ENCODE measurements around the gene XPA.
"Not testable (repeated sequence)": the region's sequence is repeated elsewhere in the genome, so short reads cannot be mapped to it uniquely, and the experiment has no call there.

Gene XPA

GRCh38 chr9:97696803-97697601 is at the start of gene XPA:
TSS of gene XPA (minus strand) at chr9:97697340. CDS start at chr9:97697292, 48 bp downstream.
- peak; percentile 97 for DNase-seq

- DNase-seq, result no peak
These were observed 47.9 kb upstream of the XPA start for GRCh38 chr9:97744710-97745708.

- DNase-seq, result not testable (repeated sequence)
These were observed 46.9 kb upstream of the XPA start for GRCh38 chr9:97744025-97744424.

- no peak for DNase-seq
These were observed 45.4 kb upstream of the XPA start for GRCh38 chr9:97742545-97742944.

- no peak for DNase-seq
These were observed 44.8 kb upstream of the XPA start for GRCh38 chr9:97741947-97742346.

- DNase-seq, result peak; percentile 10
These were observed 44.0 kb upstream of the XPA start for GRCh38 chr9:97740848-97741821.

- DNase-seq, result no peak
These were observed 40.3 kb upstream of the XPA start for GRCh38 chr9:97737429-97737828.

GRCh38 chr9:97735070-97735600 is 38.0 kb upstream of the XPA start:
- DNase-seq, result no peak

- DNase-seq, result no peak
These were observed 29.6 kb upstream of the XPA start for GRCh38 chr9:97726716-97727115.

GRCh38 chr9:97723819-97724218 is 26.7 kb upstream of the XPA start:
- no peak for DNase-seq

- DNase-seq, result no peak
These were observed 25.2 kb upstream of the XPA start for GRCh38 chr9:97722331-97722730.

GRCh38 chr9:97721396-97721795 is 24.3 kb upstream of the XPA start:
- DNase-seq, result no peak

- DNase-seq, result no peak
These were observed 20.7 kb upstream of the XPA start for GRCh38 chr9:97717866-97718265.

GRCh38 chr9:97714435-97714834 is 17.3 kb upstream of the XPA start:
- no peak for DNase-seq

- DNase-seq, result no peak
These were observed 14.1 kb upstream of the XPA start for GRCh38 chr9:97711223-97711626.

- DNase-seq, result peak; percentile 37
These were observed 13.4 kb upstream of the XPA start for GRCh38 chr9:97710356-97711222.

GRCh38 chr9:97706246-97706645 is 9.1 kb upstream of the XPA start:
- no peak for DNase-seq

GRCh38 chr9:97705354-97705950 is 8.3 kb upstream of the XPA start:
- DNase-seq, result no peak

- no peak for DNase-seq
These were observed 7.7 kb upstream of the XPA start for GRCh38 chr9:97704851-97705250.

GRCh38 chr9:97704345-97704677 is 7.2 kb upstream of the XPA start:
- no peak for DNase-seq

All from stimulated activated CD4-positive, alpha-beta T cell treated with anti-CD3 and anti-CD28 coated beads, Interleukin-1b, Interleukin-23, amount 100 ng/mL, for 48 hours (primary cell).